NCI-H1436 treated with DMSO at 0.1 percent for 48 hours (cell line): ENCODE results near the gene IGF2BP3.

Source experiments
- DNase-seq: peaks from one replicate; lab custom pipeline; 2025; lab: John Stamatoyannopoulos, UW

Gene IGF2BP3

DNA sequence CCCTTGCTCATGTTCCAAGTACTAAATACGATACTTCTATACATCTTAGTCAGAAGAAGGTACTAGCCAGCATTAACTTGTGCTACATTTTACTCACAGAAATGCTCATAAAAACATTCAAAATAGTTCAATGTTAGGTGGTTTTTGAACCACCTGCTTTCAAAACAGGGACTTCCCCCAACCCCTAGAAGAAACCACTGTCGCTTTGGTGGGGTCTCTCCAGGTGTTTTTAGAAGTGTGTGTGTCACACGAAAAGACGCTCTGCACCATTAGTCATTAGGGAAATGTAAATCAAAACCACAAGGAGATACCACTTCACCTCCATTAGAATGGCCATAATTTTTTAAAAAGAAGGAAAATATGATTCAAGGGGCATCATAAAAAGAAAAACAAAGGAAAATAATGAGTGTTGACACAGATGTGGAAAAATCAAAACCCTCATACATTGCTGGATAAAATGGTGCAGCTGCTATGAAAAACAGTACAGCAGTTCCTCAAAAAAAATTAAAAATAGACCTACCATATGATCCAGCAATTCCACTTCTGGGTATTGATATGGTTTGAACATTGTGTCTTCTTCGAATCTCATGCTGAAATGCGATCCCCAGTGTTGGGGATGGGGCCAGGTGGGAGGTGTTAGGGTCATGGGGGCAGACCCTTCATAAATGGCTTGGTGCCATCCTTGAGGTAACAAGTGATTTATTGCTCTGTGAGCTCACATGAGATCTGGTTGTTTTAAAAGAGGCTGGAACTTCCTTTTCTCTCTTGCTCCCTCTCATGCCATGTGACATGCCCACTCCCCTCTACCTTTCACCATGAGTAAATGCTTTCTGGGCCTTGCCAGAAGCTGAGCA lies 96.9 kb downstream of the IGF2BP3 start:
- no peak for DNase-seq

GRCh38 chr7:23372611-23373010 lies 97.7 kb downstream of the IGF2BP3 start:
- DNase-seq = no peak

GRCh38 chr7:23371654-23372053 lies 98.6 kb downstream of the IGF2BP3 start:
- DNase-seq = no peak

- no peak for DNase-seq
These were observed 100.4 kb downstream of the IGF2BP3 start for GRCh38 chr7:23369695-23370404.

GRCh38 chr7:23369100-23369499 lies 101.2 kb downstream of the IGF2BP3 start:
- DNase-seq = no peak

DNA sequence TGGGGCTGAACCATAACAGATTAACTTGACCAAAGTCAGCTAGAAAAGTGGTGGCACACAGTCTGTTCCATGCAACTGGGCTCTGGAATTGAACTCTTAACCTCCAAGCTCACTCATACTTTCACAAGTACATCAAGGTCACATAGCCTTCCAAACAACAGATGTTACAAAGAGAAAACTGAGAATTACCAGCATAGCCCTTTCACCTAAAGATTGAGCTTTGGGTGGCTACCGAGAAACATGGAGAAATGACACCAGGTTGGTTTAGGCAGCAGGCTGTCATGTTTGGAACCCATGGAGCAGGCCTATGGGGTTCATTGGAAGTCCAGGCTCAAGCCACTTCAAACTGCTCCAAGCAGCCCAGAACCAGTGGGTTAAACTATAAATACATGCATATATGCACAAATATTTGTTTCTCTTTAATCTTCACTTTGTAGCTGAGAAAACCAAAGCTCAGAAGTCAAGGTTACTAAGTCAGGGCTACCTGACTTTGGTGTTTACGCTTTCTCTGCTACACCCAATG lies 112.1 kb downstream of the IGF2BP3 start:
- no peak for DNase-seq

DNA sequence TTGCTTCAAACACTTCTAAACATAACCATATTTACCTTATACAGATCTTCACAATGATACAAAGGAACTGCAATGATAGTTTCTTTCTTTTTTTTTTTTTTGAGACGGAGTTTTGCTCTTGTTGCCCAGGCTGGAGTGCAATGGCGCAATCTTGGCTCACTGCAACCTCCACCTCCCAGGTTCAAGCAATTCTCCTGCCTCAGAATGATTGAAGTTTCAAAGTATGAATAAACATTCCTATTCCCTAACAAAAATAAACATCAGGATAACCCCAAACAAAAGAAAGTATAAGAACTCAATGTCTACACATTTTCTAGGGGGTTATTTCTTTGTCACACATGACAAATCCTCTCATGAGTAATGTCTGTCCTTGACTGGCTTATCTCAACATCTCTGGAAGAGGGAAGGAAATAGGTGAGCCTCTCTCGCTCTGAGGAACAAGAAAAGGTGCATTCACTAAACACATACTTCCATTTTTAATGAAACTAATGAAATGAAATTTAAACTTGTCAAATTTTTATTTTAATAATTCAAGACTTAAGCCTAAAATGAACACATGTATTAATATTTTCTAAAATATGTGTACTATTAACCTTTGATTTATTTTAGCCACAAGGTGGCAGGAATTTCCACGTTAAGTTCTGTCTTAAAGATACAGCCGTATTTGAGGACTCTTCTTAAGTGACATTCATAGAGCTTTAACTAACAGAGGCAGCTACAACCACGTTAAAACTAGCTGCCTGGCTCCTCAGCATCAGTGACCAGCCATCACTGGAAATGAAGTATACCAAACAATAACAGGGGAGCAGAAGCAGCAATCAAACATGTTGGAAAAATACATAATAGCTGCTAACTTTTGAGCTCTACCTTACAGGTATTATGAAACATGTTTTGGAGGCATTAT lies 112.8 kb downstream of the IGF2BP3 start:
- DNase-seq = no peak

GRCh38 chr7:23356726-23357125 lies 113.6 kb downstream of the IGF2BP3 start:
- no peak for DNase-seq

GRCh38 chr7:23356168-23356567 lies 114.1 kb downstream of the IGF2BP3 start:
- DNase-seq = no peak

- no peak for DNase-seq
These were observed 117.1 kb downstream of the IGF2BP3 start for GRCh38 chr7:23353172-23353571.

DNA sequence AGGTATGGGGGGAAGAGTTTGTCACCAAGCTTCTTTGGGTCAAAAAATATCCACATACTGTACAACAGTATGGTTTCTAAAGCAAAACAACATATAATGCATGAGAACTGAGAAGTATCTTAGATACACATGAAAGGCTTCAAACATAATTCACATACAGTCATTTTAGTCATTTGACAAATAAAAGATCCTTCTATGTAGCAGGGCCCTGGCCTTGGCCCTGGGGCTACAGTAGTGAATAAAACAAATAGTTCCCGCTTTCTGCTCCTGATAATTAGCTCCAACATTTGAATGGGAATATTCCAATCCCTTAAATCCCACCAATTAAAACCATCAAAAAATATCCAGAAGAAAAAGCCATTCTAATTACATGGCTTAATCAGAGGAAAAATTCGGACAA lies 119.8 kb downstream of the IGF2BP3 start:
- DNase-seq = no peak

- DNase-seq = no peak
These were observed 120.7 kb downstream of the IGF2BP3 start for GRCh38 chr7:23349484-23350157.

DNA sequence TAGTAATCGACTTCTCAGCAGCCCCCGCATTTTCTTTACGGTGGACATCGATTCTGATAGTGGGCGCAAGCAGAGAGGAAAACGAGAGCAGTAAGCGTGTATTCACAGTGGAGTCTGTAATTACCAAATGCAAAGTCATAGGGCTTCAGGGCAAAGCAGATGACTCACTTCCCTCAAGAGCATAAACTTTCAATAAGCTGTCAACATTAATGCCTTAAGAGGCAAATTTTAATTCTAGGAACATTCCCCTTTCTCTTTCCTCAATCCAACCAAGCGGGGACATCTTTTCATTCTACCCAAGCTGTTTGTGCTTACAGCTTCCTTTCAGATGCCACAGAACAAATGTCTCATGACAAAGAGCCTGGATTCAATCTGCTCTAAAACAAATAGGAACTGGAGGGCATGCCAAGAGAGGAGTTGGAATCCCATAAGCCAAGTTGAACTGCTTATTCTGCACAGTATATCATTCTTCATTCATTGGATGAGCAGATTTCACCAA lies 122.6 kb downstream of the IGF2BP3 start:
- DNase-seq = no peak

GRCh38 chr7:23347033-23347681 lies 123.1 kb downstream of the IGF2BP3 start:
- DNase-seq = no peak

GRCh38 chr7:23346316-23346715 lies 124.0 kb downstream of the IGF2BP3 start:
- no peak for DNase-seq

DNA sequence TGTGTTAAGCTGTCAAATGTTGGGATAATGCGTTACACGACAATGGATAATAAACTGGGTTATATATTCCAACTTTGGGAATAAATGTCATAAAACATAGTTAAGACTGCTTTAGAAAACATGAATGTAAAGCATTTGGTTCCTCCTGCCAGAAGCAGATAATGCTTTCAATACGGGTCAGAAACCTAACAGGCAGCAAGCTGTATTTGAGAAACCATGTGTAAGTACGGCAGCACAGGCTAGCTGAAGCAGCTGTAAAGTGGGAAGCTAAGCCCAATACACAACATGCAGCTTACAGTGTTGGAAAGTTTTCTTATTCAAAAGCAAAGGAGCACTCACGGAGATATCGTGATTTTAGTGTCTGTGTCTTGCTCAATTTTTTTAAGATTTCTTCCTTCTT lies 124.7 kb downstream of the IGF2BP3 start:
- no peak for DNase-seq

- DNase-seq = no peak
These were observed 126.3 kb downstream of the IGF2BP3 start for GRCh38 chr7:23343806-23344475.

DNA sequence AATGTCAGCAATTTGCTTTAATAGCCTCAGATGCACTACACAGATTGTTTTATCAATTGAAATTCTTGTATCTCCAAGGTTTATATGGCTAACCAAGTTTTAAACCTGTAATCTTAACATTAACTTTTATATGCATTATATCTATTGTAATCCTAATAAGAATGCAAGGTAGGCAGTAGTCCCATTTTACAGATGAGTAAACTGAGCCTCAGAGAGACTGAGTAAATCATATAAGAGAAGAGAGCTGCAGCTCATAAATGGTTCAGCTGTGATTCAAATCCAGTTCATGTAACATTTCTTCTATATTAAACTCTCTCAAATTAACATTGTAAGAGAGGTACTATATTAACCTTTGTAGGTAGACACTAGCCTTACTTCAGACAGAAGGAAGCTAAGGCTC lies 127.2 kb downstream of the IGF2BP3 start:
- DNase-seq = no peak

GRCh38 chr7:23341846-23342598 lies 128.3 kb downstream of the IGF2BP3 start:
- DNase-seq = no peak

- DNase-seq = no peak
These were observed 131.4 kb downstream of the IGF2BP3 start for GRCh38 chr7:23338863-23339262.
